T-cell (primary cell): Measurements from ENCODE around the gene IFNAR1. TPM values are rescaled to one million over a fixed set of nuclear protein-coding genes. Genes with fewer than 3 reads are reported as not detected.

ENCODE experiments used
- ATAC-seq, 4 experiments: fragments of 200-7000 bp in 3 of 4; fragments of 150-1000 bp in 1 of 4; cut with Tn5 transposase; replicated peaks in 1 of 4; 1 replicate in 3 of 4; 2 replicates in 1 of 4; pipeline ENCODE4 v1.10.0; 2021; ENCODE audit warnings: moderate library complexity in 3 of 4, mild to moderate bottlenecking in 2 of 4, moderate number of reproducible peaks in 1 of 4
- CTCF ChIA-PET, 2 donors: fragments of 300-600 bp; sonication (Branson Sonifier 250); formaldehyde crosslinking; loops; one replicate each; lab custom pipeline; 2022; ENCODE audit warnings: antibody characterized with exemption in 2 of 2; lab: Charles Lee
- POLR2A ChIA-PET, 2 donors: fragments of 300-600 bp; sonication (Branson Sonifier 250); formaldehyde crosslinking; loops; one replicate each; lab custom pipeline; 2022; ENCODE audit warnings: antibody characterized with exemption in 2 of 2; lab: Charles Lee
- DNase-seq, 35 experiments: peaks; one replicate each; pipeline versions ENCODE4 v3.0.0 to v3.0.0-alpha.2; 2013 to 2023
- H3K27ac ChIP-seq: one replicate; pipeline ENCODE4 v1.5.1; 2013; ENCODE audit warnings: low read length
- H3K27me3 ChIP-seq, 2 experiments: replicated peaks in 1 of 2; 1 replicate in 1 of 2; 2 replicates in 1 of 2; pipeline versions ENCODE4 v1.6.1 to v1.7.0; 2013; ENCODE audit warnings: low read length in 1 of 2, mixed read lengths in 1 of 2; ENCODE audit not compliant: control insufficient read depth in 2 of 2, insufficient read depth in 2 of 2; ENCODE audit errors: extremely low read depth in 1 of 2
- H3K36me3 ChIP-seq, 2 donors: 1 replicate in 1 of 2; 2 replicates in 1 of 2; pipeline versions ENCODE4 v1.6.1 to v1.7.0; 2013; ENCODE audit warnings: low read length in 1 of 2; ENCODE audit not compliant: control insufficient read depth in 2 of 2, insufficient read depth in 1 of 2; ENCODE audit errors: extremely low read depth in 1 of 2
- H3K4me1 ChIP-seq, 2 experiments: 1 replicate in 1 of 2; 2 replicates in 1 of 2; pipeline versions ENCODE4 v1.6.1 to v1.7.0; 2013; ENCODE audit warnings: low read length in 2 of 2, mixed read lengths in 1 of 2; ENCODE audit not compliant: insufficient read depth in 2 of 2, control insufficient read depth in 1 of 2; ENCODE audit errors: extremely low read depth in 1 of 2
- H3K4me3 ChIP-seq, 2 donors: 1 replicate in 1 of 2; 2 replicates in 1 of 2; pipeline versions ENCODE4 v1.5.1 to v1.7.0; 2013; ENCODE audit warnings: mild to moderate bottlenecking in 2 of 2, low read length in 1 of 2, moderate library complexity in 1 of 2; ENCODE audit not compliant: control insufficient read depth in 1 of 2; ENCODE audit errors: extremely low read depth in 1 of 2
- H3K9me3 ChIP-seq: 2 replicates; pipeline ENCODE4 v1.7.0; 2013
- H3K27ac Mint-ChIP-seq, 2 donors: one replicate each; pipeline ENCODE4 v1.8.0; 2020 to 2021; ENCODE audit warnings: mild to moderate bottlenecking in 2 of 2, mixed read lengths in 2 of 2
- H3K27me3 Mint-ChIP-seq, 2 donors: one replicate each; pipeline ENCODE4 v1.8.0; 2021 to 2022; ENCODE audit warnings: mixed read lengths in 2 of 2
- H3K36me3 Mint-ChIP-seq: one replicate; pipeline ENCODE4 v1.8.0; 2021; ENCODE audit warnings: mixed read lengths
- H3K4me1 Mint-ChIP-seq, 3 donors: one replicate each; pipeline ENCODE4 v1.8.0; 2020 to 2022; ENCODE audit warnings: mixed read lengths in 3 of 3, mild to moderate bottlenecking in 1 of 3
- H3K4me3 Mint-ChIP-seq, 3 donors: one replicate each; pipeline ENCODE4 v1.8.0; 2020 to 2022; ENCODE audit warnings: mild to moderate bottlenecking in 3 of 3, mixed read lengths in 3 of 3, moderate library complexity in 3 of 3
- H3K9me3 Mint-ChIP-seq, 3 donors: one replicate each; pipeline ENCODE4 v1.8.0; 2020 to 2022; ENCODE audit warnings: mixed read lengths in 3 of 3
- WGBS: methylation state at CpG from one replicate; pipeline ENCODE4 v1.1.5; 2013; ENCODE audit warnings: missing lambda C conversion rate; ENCODE audit not compliant: insufficient coverage; 5-methylcytosine and 5-hydroxymethylcytosine counted together
- total RNA-seq, 35 experiments: library from RNA in 6 of 35; stranded (reverse) in 6 of 35; fragments of 120-200 nt in 1 of 35; gene quantifications; one replicate each; pipeline versions ENCODE4 v1.2.1 to v1.2.4 and lab custom pipeline; 2013 to 2026

IFNAR1 gene
- total RNA-seq, 5 donors from 2014 or later (not counting 1 experiment from before 2014, with no cell fraction given): 22.1 to 51.1 (median 45.6) TPM

GRCh38 chr21:33370305-33370704 lies 45.5 kb downstream of the IFNAR1 start:
- Histone ChIP-seq H3K4me1 (peaks cover 2 to 8% of the 10 kb centered on the region in 2 experiments), H3K36me3 (no peaks in the 10 kb centered on the region), H3K27me3 (peaks cover 0 to 10% of the 10 kb centered on the region in 2 experiments), H3K9me3 (no peaks in the 10 kb centered on the region), H3K27ac (no peak overlapping the region), H3K4me3 (no peak overlapping the region)
- peaks cover 6% of the 10 kb centered on the region for H3K36me3 Mint-ChIP-seq
- H3K27ac Mint-ChIP-seq: no peak overlapping the region
- H3K27me3 Mint-ChIP-seq: no peaks in the 10 kb centered on the region
- CTCF ChIA-PET: interaction anchor here in 1 of 2 donors (0.7 kb wide), 1 partner anchor 8 kb away, joined by 3 read pairs; no protein-coding TSS in a partner anchor
- ATAC-seq (no peak), DNase-seq (no peak)
- POLR2A ChIA-PET: interaction anchor here in 1 of 2 donors (0.6 kb wide), 1 partner anchor 46 kb away, joined by 4 read pairs; no protein-coding TSS in a partner anchor
- peaks cover 0 to 12% (median 8%) of the 10 kb centered on the region in 3 donors for H3K9me3 Mint-ChIP-seq
- H3K4me3 Mint-ChIP-seq: no peak overlapping the region
- H3K4me1 Mint-ChIP-seq: peaks cover 5 to 18% (median 7%) of the 10 kb centered on the region in 3 donors
- 100% methylated on average over 1 of the region's 2 CpGs for WGBS

GRCh38 chr21:33371366-33371765 lies 46.6 kb downstream of the IFNAR1 start:
- H3K4me1 Mint-ChIP-seq: peaks cover 8 to 22% (median 9%) of the 10 kb centered on the region in 3 donors
- H3K4me3 ChIP-seq: no peak overlapping the region
- H3K36me3 ChIP-seq: no peaks in the 10 kb centered on the region
- ATAC-seq: no peak
- no peaks in the 10 kb centered on the region for H3K9me3 ChIP-seq
- no peak for DNase-seq
- H3K9me3 Mint-ChIP-seq: peaks cover 0 to 11% (median 8%) of the 10 kb centered on the region in 3 donors
- ChIA-PET CTCF (interaction anchor here in 1 of 2 donors (0.6 kb wide), 1 partner anchor 22 kb away, joined by 4 read pairs; no protein-coding TSS in a partner anchor), POLR2A (no interaction called here)
- H3K4me1 ChIP-seq: peaks cover 2 to 8% of the 10 kb centered on the region in 2 experiments
- no peak overlapping the region for H3K27ac ChIP-seq
- H3K27me3 ChIP-seq: peaks cover 0 to 12% of the 10 kb centered on the region in 2 experiments
- peaks cover 6% of the 10 kb centered on the region for H3K36me3 Mint-ChIP-seq
- peaks cover 0 to 2% of the 10 kb centered on the region in 2 donors for H3K27me3 Mint-ChIP-seq
- WGBS: no CpG with 5 or more reads among the region's 3 CpGs
- no peak overlapping the region for H3K4me3 Mint-ChIP-seq
- no peak overlapping the region for H3K27ac Mint-ChIP-seq

- H3K27me3 ChIP-seq: peaks cover 0 to 20% of the 10 kb centered on the region in 2 experiments
- POLR2A ChIA-PET: no interaction called here
- no peak for DNase-seq
- no peaks in the 10 kb centered on the region for H3K36me3 ChIP-seq
- H3K9me3 Mint-ChIP-seq: peaks cover 0 to 2% (median under 1%) of the 10 kb centered on the region in 3 donors
- CTCF ChIA-PET: no interaction called here
- H3K4me3 Mint-ChIP-seq: no peak overlapping the region
- H3K4me1 ChIP-seq: peaks cover 2 to 8% of the 10 kb centered on the region in 2 experiments
- peaks cover 8 to 28% (median 9%) of the 10 kb centered on the region in 3 donors for H3K4me1 Mint-ChIP-seq
- H3K36me3 Mint-ChIP-seq: peaks cover 3% of the 10 kb centered on the region
- ATAC-seq: no peak
- no peak overlapping the region for H3K27ac Mint-ChIP-seq
- no peak overlapping the region for H3K4me3 ChIP-seq
- H3K9me3 ChIP-seq: no peaks in the 10 kb centered on the region
- H3K27ac ChIP-seq: no peak overlapping the region
- H3K27me3 Mint-ChIP-seq: peaks cover 0 to 8% of the 10 kb centered on the region in 2 donors
- 97% methylated on average over 4 of the region's 12 CpGs for WGBS
Measured at GRCh38 chr21:33372582-33372981, 47.8 kb downstream of the IFNAR1 start.

GRCh38 chr21:33373451-33373850 lies 48.7 kb downstream of the IFNAR1 start:
- ChIA-PET CTCF (interaction anchor here (0.6 to 2.9 kb wide), 6 partner anchors 10 to 183 kb away, joined by 3 to 19 read pairs (median 4); no protein-coding TSS in a partner anchor), POLR2A (interaction anchor here in 1 of 2 donors (1.0 kb wide), 1 partner anchor 11 kb away, joined by 3 read pairs; no protein-coding TSS in a partner anchor)
- no peaks in the 10 kb centered on the region for H3K36me3 ChIP-seq
- no peaks in the 10 kb centered on the region for H3K9me3 ChIP-seq
- WGBS: 60% methylated on average over 1 of the region's 2 CpGs
- peaks cover 0 to 24% of the 10 kb centered on the region in 2 experiments for H3K27me3 ChIP-seq
- H3K4me1 ChIP-seq: peaks cover 2 to 8% of the 10 kb centered on the region in 2 experiments
- Mint-ChIP-seq H3K27me3 (peaks cover 0 to 8% of the 10 kb centered on the region in 2 donors), H3K4me3 (no peak overlapping the region), H3K4me1 (peaks cover 8 to 31% (median 9%) of the 10 kb centered on the region in 3 donors), H3K36me3 (peaks cover under 1% of the 10 kb centered on the region), H3K27ac (peak overlapping the region in 1 of 2 donors; percentile 51), H3K9me3 (no peaks in the 10 kb centered on the region)
- no peak overlapping the region for H3K27ac ChIP-seq
- DNase-seq (no peak), ATAC-seq (no peak)
- no peak overlapping the region for H3K4me3 ChIP-seq

GRCh38 chr21:33374080-33374449 lies 49.3 kb downstream of the IFNAR1 start:
- ATAC-seq (no peak), DNase-seq (no peak)
- no peak overlapping the region for H3K4me3 ChIP-seq
- no peaks in the 10 kb centered on the region for H3K9me3 Mint-ChIP-seq
- peaks cover 0 to 10% of the 10 kb centered on the region in 2 donors for H3K27me3 Mint-ChIP-seq
- H3K36me3 Mint-ChIP-seq: no peaks in the 10 kb centered on the region
- POLR2A ChIA-PET: interaction anchor here (0.6 to 1.0 kb wide), 2 partner anchors 12 to 39 kb away, joined by 3 read pairs; no protein-coding TSS in a partner anchor
- no peak overlapping the region for H3K4me3 Mint-ChIP-seq
- peaks cover 0 to 28% of the 10 kb centered on the region in 2 experiments for H3K27me3 ChIP-seq
- no peaks in the 10 kb centered on the region for H3K36me3 ChIP-seq
- no peak overlapping the region for H3K27ac ChIP-seq
- H3K4me1 Mint-ChIP-seq: peaks cover 8 to 33% (median 9%) of the 10 kb centered on the region in 3 donors
- peak overlapping the region in 1 of 2 donors; percentile 43 for H3K27ac Mint-ChIP-seq
- peaks cover 2 to 8% of the 10 kb centered on the region in 2 experiments for H3K4me1 ChIP-seq
- no CpG with 5 or more reads among the region's 2 CpGs for WGBS
- CTCF ChIA-PET: interaction anchor here (0.6 to 2.9 kb wide), 6 partner anchors 10 to 184 kb away, joined by 3 to 19 read pairs (median 4); no protein-coding TSS in a partner anchor
- no peaks in the 10 kb centered on the region for H3K9me3 ChIP-seq

- ATAC-seq (peak; percentile 75 to 85 (median 80)), DNase-seq (peak in 29 of 35 experiments; percentile 17 to 74 (median 44))
- Histone ChIP-seq H3K4me3 (no peak overlapping the region), H3K27ac (no peak overlapping the region), H3K4me1 (peaks cover 2 to 11% of the 10 kb centered on the region in 2 experiments), H3K27me3 (peaks cover 0 to 30% of the 10 kb centered on the region in 2 experiments), H3K36me3 (no peaks in the 10 kb centered on the region), H3K9me3 (no peaks in the 10 kb centered on the region)
- H3K27me3 Mint-ChIP-seq: peaks cover 0 to 10% of the 10 kb centered on the region in 2 donors
- WGBS: 60% methylated on average over 1 of the region's 4 CpGs
- peak overlapping the region in 1 of 2 donors; percentile 43 for H3K27ac Mint-ChIP-seq
- H3K9me3 Mint-ChIP-seq: no peaks in the 10 kb centered on the region
- peaks cover 8 to 36% (median 9%) of the 10 kb centered on the region in 3 donors for H3K4me1 Mint-ChIP-seq
- no peak overlapping the region for H3K4me3 Mint-ChIP-seq
- ChIA-PET CTCF (interaction anchor here (0.8 to 2.9 kb wide), 4 partner anchors 13 to 175 kb away, joined by 4 to 19 read pairs (median 4); no protein-coding TSS in a partner anchor), POLR2A (interaction anchor here (0.6 to 1.0 kb wide), 2 partner anchors 12 to 40 kb away, joined by 3 read pairs; no protein-coding TSS in a partner anchor)
- H3K36me3 Mint-ChIP-seq: no peaks in the 10 kb centered on the region
Measured at GRCh38 chr21:33374450-33375096, 49.8 kb downstream of the IFNAR1 start.
